ENCODE results near the gene MAGI3.
A peak's percentile ranks its signal among the peaks of the same experiment; 100 is the strongest.

The MAGI3 gene

GRCh38 chr1:113389953-113390834 lies at the start of gene MAGI3:
Gene MAGI3 (plus strand): TSS chr1:113390515. CDS start chr1:113391034, 519 bp downstream.
- peak; percentile 94 for DNase-seq

GRCh38 chr1:113353580-113353979 lies 36.7 kb upstream of the MAGI3 start:
- DNase-seq = no peak

GRCh38 chr1:113363935-113364334 lies 26.4 kb upstream of the MAGI3 start:
- DNase-seq = no peak

GRCh38 chr1:113369040-113369439 lies 21.3 kb upstream of the MAGI3 start:
- DNase-seq = no peak

GRCh38 chr1:113369699-113370098 lies 20.6 kb upstream of the MAGI3 start:
- no peak for DNase-seq

GRCh38 chr1:113370868-113371267 lies 19.4 kb upstream of the MAGI3 start:
- DNase-seq = no peak

GRCh38 chr1:113372546-113372945 lies 17.8 kb upstream of the MAGI3 start:
- DNase-seq = no peak

- no peak for DNase-seq
Observed at GRCh38 chr1:113373644-113374043, 16.7 kb upstream of the MAGI3 start.

GRCh38 chr1:113375878-113376277 lies 14.4 kb upstream of the MAGI3 start:
- no peak for DNase-seq

GRCh38 chr1:113380075-113380474 lies 10.2 kb upstream of the MAGI3 start:
- no peak for DNase-seq

- DNase-seq = no peak
Observed at GRCh38 chr1:113388017-113388620, 2.2 kb upstream of the MAGI3 start.

- DNase-seq = no peak
Observed at GRCh38 chr1:113388621-113389358, 1.5 kb upstream of the MAGI3 start.

GRCh38 chr1:113389359-113389952 lies 859 bp upstream of the MAGI3 start:
- DNase-seq = no peak

GRCh38 chr1:113390871-113391648 lies 745 bp downstream of the MAGI3 start:
- peak; percentile 24 for DNase-seq

- DNase-seq = peak; percentile 24
Observed at GRCh38 chr1:113391649-113392271, 1.4 kb downstream of the MAGI3 start.

- DNase-seq = no peak
Observed at GRCh38 chr1:113392541-113393128, 2.3 kb downstream of the MAGI3 start.

- no peak for DNase-seq
Observed at GRCh38 chr1:113394043-113394862, 3.9 kb downstream of the MAGI3 start.

GRCh38 chr1:113394863-113395259 lies 4.5 kb downstream of the MAGI3 start:
- no peak for DNase-seq

GRCh38 chr1:113396102-113396501 lies 5.8 kb downstream of the MAGI3 start:
- DNase-seq = no peak

GRCh38 chr1:113396585-113396984 lies 6.3 kb downstream of the MAGI3 start:
- no peak for DNase-seq

Measured in NCI-H1694 treated with DMSO at 0.1 percent for 48 hours (cell line).